PFSK-1 (cell line): ENCODE results near the gene BCAS3.

Experiments
- FOXP2 ChIP-seq: optimal IDR thresholded peaks from 2 replicates; pipeline ENCODE3; 2011; ENCODE audit warnings: borderline replicate concordance, control low read depth, inconsistent platforms; ENCODE audit not compliant: insufficient read depth; ENCODE audit errors: extremely low read length, extremely low read depth
- POLR2AphosphoS5 ChIP-seq: IDR thresholded peaks from 2 replicates; pipeline ENCODE4 v1.6.1; 2012; ENCODE audit warnings: low read depth, mild to moderate bottlenecking, control low read depth, low read length, moderate library complexity
- SIN3A ChIP-seq: IDR thresholded peaks from 2 replicates; pipeline ENCODE4 v1.6.1; 2012; ENCODE audit warnings: mild to moderate bottlenecking, low read length, moderate library complexity, borderline replicate concordance; ENCODE audit not compliant: insufficient read depth
- TAF1 ChIP-seq: IDR thresholded peaks from 2 replicates; pipeline ENCODE4 v1.6.1; 2012; ENCODE audit warnings: low read length, control low read depth, borderline replicate concordance; ENCODE audit not compliant: insufficient read depth
- TF ChIP-seq, protein P1 (sequence below), 2 experiments: IDR thresholded peaks; 2 replicates each; pipeline versions ENCODE4 v1.6.1 to v1.8.0; 2011 to 2012; ENCODE audit warnings: low read depth in 2 of 2, low read length in 2 of 2, control low read depth in 1 of 2, inconsistent platforms in 1 of 2, mild to moderate bottlenecking in 1 of 2, moderate library complexity in 1 of 2; ENCODE audit not compliant: insufficient read depth in 1 of 2

Gene BCAS3

GRCh38 chr17:61206922-61207321, 529.3 kb downstream of the BCAS3 start:
- TF ChIP-seq SIN3A = no peak
- no peak for TF ChIP-seq FOXP2
- TF ChIP-seq, protein P1, sequence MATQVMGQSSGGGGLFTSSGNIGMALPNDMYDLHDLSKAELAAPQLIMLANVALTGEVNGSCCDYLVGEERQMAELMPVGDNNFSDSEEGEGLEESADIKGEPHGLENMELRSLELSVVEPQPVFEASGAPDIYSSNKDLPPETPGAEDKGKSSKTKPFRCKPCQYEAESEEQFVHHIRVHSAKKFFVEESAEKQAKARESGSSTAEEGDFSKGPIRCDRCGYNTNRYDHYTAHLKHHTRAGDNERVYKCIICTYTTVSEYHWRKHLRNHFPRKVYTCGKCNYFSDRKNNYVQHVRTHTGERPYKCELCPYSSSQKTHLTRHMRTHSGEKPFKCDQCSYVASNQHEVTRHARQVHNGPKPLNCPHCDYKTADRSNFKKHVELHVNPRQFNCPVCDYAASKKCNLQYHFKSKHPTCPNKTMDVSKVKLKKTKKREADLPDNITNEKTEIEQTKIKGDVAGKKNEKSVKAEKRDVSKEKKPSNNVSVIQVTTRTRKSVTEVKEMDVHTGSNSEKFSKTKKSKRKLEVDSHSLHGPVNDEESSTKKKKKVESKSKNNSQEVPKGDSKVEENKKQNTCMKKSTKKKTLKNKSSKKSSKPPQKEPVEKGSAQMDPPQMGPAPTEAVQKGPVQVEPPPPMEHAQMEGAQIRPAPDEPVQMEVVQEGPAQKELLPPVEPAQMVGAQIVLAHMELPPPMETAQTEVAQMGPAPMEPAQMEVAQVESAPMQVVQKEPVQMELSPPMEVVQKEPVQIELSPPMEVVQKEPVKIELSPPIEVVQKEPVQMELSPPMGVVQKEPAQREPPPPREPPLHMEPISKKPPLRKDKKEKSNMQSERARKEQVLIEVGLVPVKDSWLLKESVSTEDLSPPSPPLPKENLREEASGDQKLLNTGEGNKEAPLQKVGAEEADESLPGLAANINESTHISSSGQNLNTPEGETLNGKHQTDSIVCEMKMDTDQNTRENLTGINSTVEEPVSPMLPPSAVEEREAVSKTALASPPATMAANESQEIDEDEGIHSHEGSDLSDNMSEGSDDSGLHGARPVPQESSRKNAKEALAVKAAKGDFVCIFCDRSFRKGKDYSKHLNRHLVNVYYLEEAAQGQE (IDR thresholded peaks at IDR 0.05; ENCODE audit: insufficient read depth in 1 of 2, low read depth in 2 of 2, low read length in 2 of 2) = no peak
- TF ChIP-seq POLR2AphosphoS5 = no peak
- no peak for TF ChIP-seq TAF1

GRCh38 chr17:61208301-61209105, 530.9 kb downstream of the BCAS3 start:
- TF ChIP-seq TAF1 (no peak), POLR2AphosphoS5 (no peak)
- TF ChIP-seq, protein P1 (IDR thresholded peaks at IDR 0.05; ENCODE audit: insufficient read depth in 1 of 2, low read depth in 2 of 2, low read length in 2 of 2) = no peak

GRCh38 chr17:61209106-61209439, 531.4 kb downstream of the BCAS3 start:
- TF ChIP-seq SIN3A (no peak), TAF1 (no peak), FOXP2 (no peak), POLR2AphosphoS5 (no peak)
- TF ChIP-seq, protein P1 (IDR thresholded peaks at IDR 0.05; ENCODE audit: insufficient read depth in 1 of 2, low read depth in 2 of 2, low read length in 2 of 2) = no peak

DNA sequence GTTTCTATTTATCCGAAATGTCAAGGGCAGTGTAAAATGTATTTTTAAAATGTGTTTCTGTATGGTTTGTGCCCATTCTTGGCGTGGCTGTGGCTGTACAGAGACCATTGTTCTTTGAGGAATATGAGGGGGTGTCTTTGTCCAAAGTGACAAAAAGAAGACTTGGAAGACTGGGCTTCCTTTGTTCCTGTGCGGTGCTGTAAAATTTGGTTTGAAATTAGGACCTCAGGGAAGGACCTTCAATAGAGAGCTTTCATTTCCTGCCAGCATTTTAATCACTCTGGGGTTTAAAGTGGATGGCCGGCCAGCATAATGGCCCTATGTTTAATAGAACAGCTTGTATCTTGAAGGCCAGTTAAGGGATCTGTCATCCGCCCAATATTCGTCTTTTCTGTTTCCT, 531.9 kb downstream of the BCAS3 start:
- no peak for TF ChIP-seq FOXP2
- no peak for TF ChIP-seq POLR2AphosphoS5
- no peak for TF ChIP-seq SIN3A
- TF ChIP-seq TAF1 = no peak
- TF ChIP-seq, protein P1 (IDR thresholded peaks at IDR 0.05; ENCODE audit: insufficient read depth in 1 of 2, low read depth in 2 of 2, low read length in 2 of 2) = no peak
